B cell (primary cell): Measurements from ENCODE around the gene SH3GL1. TPM values are rescaled to one million over a fixed set of nuclear protein-coding genes. Genes with fewer than 3 reads are reported as not detected.

ENCODE experiments used
- ATAC-seq: fragments of 200-7000 bp; cut with Tn5 transposase; one replicate; pipeline ENCODE4 v1.10.0; 2021; ENCODE audit warnings: low read depth, mild to moderate bottlenecking, moderate number of reproducible peaks, moderate library complexity
- CTCF ChIA-PET: fragments of 350-600 bp; sonication (Branson Sonifier 250); formaldehyde crosslinking; loops from one replicate; lab custom pipeline; 2021; ENCODE audit warnings: antibody characterized with exemption, inconsistent platforms; lab: Charles Lee
- POLR2A ChIA-PET: fragments of 350-600 bp; sonication (Branson Sonifier 250); formaldehyde crosslinking; loops from one replicate; lab custom pipeline; 2021; ENCODE audit warnings: antibody characterized with exemption; lab: Charles Lee
- DNase-seq: peaks from one replicate; pipeline ENCODE4 v3.0.0; 2013
- H2AFZ ChIP-seq: 2 replicates; pipeline ENCODE4 v1.6.1; 2012; ENCODE audit warnings: mild to moderate bottlenecking, low read depth, low read length; ENCODE audit not compliant: insufficient read depth, poor library complexity, severe bottlenecking
- H3K27ac ChIP-seq, 2 donors: 1 replicate in 1 of 2; 2 replicates in 1 of 2; pipeline ENCODE4 v1.5.1; 2012 to 2013; ENCODE audit warnings: low read length in 2 of 2, mild to moderate bottlenecking in 2 of 2, moderate library complexity in 1 of 2
- H3K27me3 ChIP-seq, 4 experiments: fragments of 200-600 bp in 1 of 4; sonication (generic) in 1 of 4; replicated peaks in 1 of 4; 1 replicate in 2 of 4; 2 replicates in 2 of 4; pipeline versions ENCODE4 v1.6.1 to v1.7.0; 2013 to 2016; ENCODE audit warnings: low read length in 3 of 4, mild to moderate bottlenecking in 2 of 4, mixed read lengths in 1 of 4, moderate library complexity in 1 of 4; ENCODE audit not compliant: insufficient read depth in 4 of 4, control insufficient read depth in 3 of 4; ENCODE audit errors: control extremely low read depth in 1 of 4
- H3K36me3 ChIP-seq, 2 experiments: replicated peaks in 1 of 2; 1 replicate in 1 of 2; 2 replicates in 1 of 2; pipeline versions ENCODE4 v1.6.1 to v1.7.1; 2013; ENCODE audit warnings: low read length in 1 of 2; ENCODE audit not compliant: insufficient read depth in 2 of 2, control insufficient read depth in 1 of 2; ENCODE audit errors: control extremely low read depth in 1 of 2, extremely low read depth in 1 of 2
- H3K4me1 ChIP-seq, 2 donors: fragments of 200-600 bp in 1 of 2; sonication (generic) in 1 of 2; 1 replicate in 1 of 2; 2 replicates in 1 of 2; pipeline versions ENCODE4 v1.5.1 to v1.6.1; 2013 to 2017; ENCODE audit warnings: low read length in 2 of 2; ENCODE audit not compliant: control insufficient read depth in 2 of 2, insufficient read depth in 2 of 2
- H3K4me2 ChIP-seq: replicated peaks from 2 replicates; pipeline ENCODE3; 2012; ENCODE audit warnings: mild to moderate bottlenecking, low read depth, low read length; ENCODE audit not compliant: poor library complexity, severe bottlenecking
- H3K4me3 ChIP-seq, 5 experiments: fragments of 200-600 bp in 1 of 5; sonication (generic) in 1 of 5; 1 replicate in 3 of 5; 2 replicates in 2 of 5; pipeline versions ENCODE4 v1.5.1 to v1.7.0; 2011 to 2016; ENCODE audit warnings: low read length in 4 of 5, mild to moderate bottlenecking in 4 of 5, low read depth in 2 of 5, control low read depth in 1 of 5, moderate library complexity in 1 of 5; ENCODE audit not compliant: insufficient read depth in 1 of 5; ENCODE audit errors: control extremely low read depth in 1 of 5, extremely low read depth in 1 of 5
- H3K79me2 ChIP-seq: fragments of 200-600 bp; sonication (generic); one replicate; pipeline ENCODE4 v1.6.0; 2016; ENCODE audit warnings: low read length; ENCODE audit not compliant: control insufficient read depth, insufficient read depth
- H3K9ac ChIP-seq: fragments of 200-600 bp; sonication (generic); 2 replicates; pipeline ENCODE4 v1.6.1; 2017; ENCODE audit warnings: mild to moderate bottlenecking, low read length, moderate library complexity
- H3K9me3 ChIP-seq, 3 donors: one replicate each; pipeline versions ENCODE4 v1.6.1 to v1.7.1; 2013; ENCODE audit warnings: low read length in 2 of 3; ENCODE audit not compliant: control insufficient read depth in 2 of 3, insufficient read depth in 1 of 3; ENCODE audit errors: control extremely low read depth in 1 of 3
- H4K20me1 ChIP-seq: 2 replicates; pipeline ENCODE4 v1.6.0; 2012; ENCODE audit warnings: mild to moderate bottlenecking, low read length; ENCODE audit not compliant: insufficient read depth, control insufficient read depth, poor library complexity, severe bottlenecking
- H3K27ac Mint-ChIP-seq: one replicate; pipeline ENCODE4 v1.8.0; 2021; ENCODE audit warnings: mixed read lengths
- H3K27me3 Mint-ChIP-seq: one replicate; pipeline ENCODE4 v1.8.0; 2021; ENCODE audit warnings: mixed read lengths
- H3K4me1 Mint-ChIP-seq: one replicate; pipeline ENCODE4 v1.8.0; 2021; ENCODE audit warnings: mixed read lengths
- H3K4me3 Mint-ChIP-seq: one replicate; pipeline ENCODE4 v1.8.0; 2021; ENCODE audit warnings: mixed read lengths
- H3K9me3 Mint-ChIP-seq: one replicate; pipeline ENCODE4 v1.8.0; 2022; ENCODE audit warnings: mixed read lengths; ENCODE audit not compliant: insufficient read depth
- EZH2 ChIP-seq: IDR thresholded peaks from 2 replicates; pipeline ENCODE4 v1.6.1; 2012; ENCODE audit warnings: borderline replicate concordance, low read depth, mild to moderate bottlenecking, moderate library complexity, low read length; ENCODE audit not compliant: insufficient read depth, poor library complexity, severe bottlenecking
- WGBS: methylation state at CpG from one replicate; pipeline ENCODE4 v1.1.5; 2013; ENCODE audit warnings: missing lambda C conversion rate; ENCODE audit not compliant: insufficient coverage; 5-methylcytosine and 5-hydroxymethylcytosine counted together
- intact Hi-C: fragments of 100-400 bp; cut with micrococcal nuclease; formaldehyde crosslinking; loops from one replicate; pipeline ENCODE4 v1.10.0; 2022
- polyA plus RNA-seq: library from polyadenylated mRNA; depleted of rRNA; stranded (reverse); fragments of >200 nt; gene quantifications from 2 replicates; pipeline ENCODE4 v1.2.3, GENCODE V29; 2012
- total RNA-seq, 2 donors: library from RNA; stranded (reverse); fragments of 120-200 nt in 1 of 2; gene quantifications; 1 replicate in 1 of 2; 2 replicates in 1 of 2; pipeline versions ENCODE4 v1.2.3 to v1.2.4, GENCODE V29; 2013 to 2022
- TF ChIP-seq, protein P1 (sequence below): fragments of 200-600 bp; IDR thresholded peaks from one replicate; pipeline ENCODE4 v1.8.0; 2022; ENCODE audit warnings: antibody characterized with exemption, mild to moderate bottlenecking

Gene SH3GL1
- total and polyA plus RNA-seq, 2 donors (not counting 1 experiment from before 2014, with no cell fraction given) = 37.2 to 42.4 TPM

DNA sequence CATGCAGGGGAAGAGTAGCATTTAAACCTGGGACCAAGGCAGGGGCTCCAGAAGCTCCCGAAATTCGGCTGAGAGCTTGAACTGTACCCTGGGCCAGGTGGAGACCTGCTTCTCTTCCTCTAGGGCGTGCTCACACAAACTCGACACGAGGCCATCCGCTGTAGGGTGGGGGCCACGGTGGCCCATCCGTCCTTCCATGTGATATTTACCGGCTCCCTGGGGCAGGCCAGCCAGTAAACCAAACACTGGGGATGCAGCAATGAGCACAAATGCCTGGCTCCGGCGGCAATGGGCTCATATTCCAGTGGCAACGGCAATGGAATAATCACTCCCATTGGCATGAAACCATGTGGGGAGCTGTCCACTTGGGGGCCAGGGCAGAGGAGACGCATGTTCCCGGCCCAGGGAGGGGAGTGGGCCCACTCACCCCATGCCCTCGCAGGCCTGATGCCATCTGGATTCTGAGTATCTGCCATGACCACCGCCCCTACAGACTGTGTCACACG is 10.8 kb downstream of the SH3GL1 start:
- DNase-seq = no peak
- intact Hi-C loops = no loop called here
- peaks cover 27% of the 10 kb centered on the region for H3K4me1 Mint-ChIP-seq
- ChIA-PET CTCF (interaction anchor here (0.5 kb wide), 1 partner anchor 147 kb away, joined by 4 read pairs; no protein-coding TSS in a partner anchor), POLR2A (no interaction called here)
- Histone ChIP-seq H3K4me3 (no peak overlapping the region), H3K79me2 (peaks cover 100% of the 10 kb centered on the region), H4K20me1 (peaks cover 97% of the 10 kb centered on the region), H3K27me3 (no peaks in the 10 kb centered on the region), H3K9ac (no peak overlapping the region), H3K9me3 (no peaks in the 10 kb centered on the region), H3K36me3 (peaks cover 0 to 39% of the 10 kb centered on the region in 2 experiments), H3K27ac (no peak overlapping the region), H3K4me2 (no peak overlapping the region), H2AFZ (no peak overlapping the region), H3K4me1 (peaks cover 0 to 6% of the 10 kb centered on the region in 2 donors)
- H3K27ac Mint-ChIP-seq = no peak overlapping the region
- TF ChIP-seq, protein P1, sequence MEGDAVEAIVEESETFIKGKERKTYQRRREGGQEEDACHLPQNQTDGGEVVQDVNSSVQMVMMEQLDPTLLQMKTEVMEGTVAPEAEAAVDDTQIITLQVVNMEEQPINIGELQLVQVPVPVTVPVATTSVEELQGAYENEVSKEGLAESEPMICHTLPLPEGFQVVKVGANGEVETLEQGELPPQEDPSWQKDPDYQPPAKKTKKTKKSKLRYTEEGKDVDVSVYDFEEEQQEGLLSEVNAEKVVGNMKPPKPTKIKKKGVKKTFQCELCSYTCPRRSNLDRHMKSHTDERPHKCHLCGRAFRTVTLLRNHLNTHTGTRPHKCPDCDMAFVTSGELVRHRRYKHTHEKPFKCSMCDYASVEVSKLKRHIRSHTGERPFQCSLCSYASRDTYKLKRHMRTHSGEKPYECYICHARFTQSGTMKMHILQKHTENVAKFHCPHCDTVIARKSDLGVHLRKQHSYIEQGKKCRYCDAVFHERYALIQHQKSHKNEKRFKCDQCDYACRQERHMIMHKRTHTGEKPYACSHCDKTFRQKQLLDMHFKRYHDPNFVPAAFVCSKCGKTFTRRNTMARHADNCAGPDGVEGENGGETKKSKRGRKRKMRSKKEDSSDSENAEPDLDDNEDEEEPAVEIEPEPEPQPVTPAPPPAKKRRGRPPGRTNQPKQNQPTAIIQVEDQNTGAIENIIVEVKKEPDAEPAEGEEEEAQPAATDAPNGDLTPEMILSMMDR = no peak
- no peak for TF ChIP-seq EZH2
- no peaks in the 10 kb centered on the region for H3K27me3 Mint-ChIP-seq
- no peak for ATAC-seq
- no peak overlapping the region for H3K4me3 Mint-ChIP-seq
- WGBS = 97% methylated on average over 17 of the region's 17 CpGs
- no peaks in the 10 kb centered on the region for H3K9me3 Mint-ChIP-seq

DNA sequence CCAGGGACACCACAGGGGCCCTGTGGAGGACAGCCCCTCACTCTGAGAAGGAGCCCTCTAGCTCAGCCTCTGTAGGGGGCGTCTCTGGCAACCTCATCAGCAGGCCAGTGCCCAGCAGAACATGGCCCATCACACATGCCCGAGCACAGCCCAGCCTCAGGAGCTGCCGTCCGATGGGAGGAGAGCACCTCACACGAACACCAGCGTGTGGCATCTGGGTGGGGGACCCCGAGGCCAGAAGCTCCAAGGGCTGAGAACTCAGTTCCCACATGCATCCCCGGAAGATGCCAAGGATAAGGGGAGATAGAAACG is 11.3 kb downstream of the SH3GL1 start:
- Mint-ChIP-seq H3K27me3 (no peaks in the 10 kb centered on the region), H3K27ac (no peak overlapping the region), H3K4me3 (no peak overlapping the region), H3K4me1 (peaks cover 22% of the 10 kb centered on the region), H3K9me3 (no peaks in the 10 kb centered on the region)
- Histone ChIP-seq H3K36me3 (peaks cover 0 to 39% of the 10 kb centered on the region in 2 experiments), H3K9ac (no peak overlapping the region), H3K4me3 (no peak overlapping the region), H3K9me3 (no peaks in the 10 kb centered on the region), H3K4me1 (peaks cover 0 to 1% of the 10 kb centered on the region in 2 donors), H2AFZ (no peak overlapping the region), H3K27me3 (no peaks in the 10 kb centered on the region), H3K4me2 (no peak overlapping the region), H4K20me1 (peaks cover 95% of the 10 kb centered on the region), H3K27ac (no peak overlapping the region), H3K79me2 (peaks cover 100% of the 10 kb centered on the region)
- ChIA-PET POLR2A (no interaction called here), CTCF (no interaction called here)
- intact Hi-C loops = no loop called here
- ATAC-seq (no peak), DNase-seq (no peak)
- 94% methylated on average over 9 of the region's 9 CpGs for WGBS
- no peak for TF ChIP-seq EZH2
- TF ChIP-seq, protein P1 = no peak
